SJCRH30 (cell line): ENCODE data around the gene GH1. TPM values are rescaled to one million over a fixed set of nuclear protein-coding genes. Genes with fewer than 3 reads are reported as not detected.
"Not testable (repeated sequence)": the region's sequence is repeated elsewhere in the genome, so short reads cannot be mapped to it uniquely, and the experiment has no call there.

Source experiments
- DNase-seq, 2 experiments: peaks; one replicate each; pipeline ENCODE4 v3.0.0-alpha.2; 2015 to 2020
- H3K27ac ChIP-seq: fragments of 250-450 bp; sonication (Bioruptor Pico); 2 replicates; pipeline ENCODE4 v1.5.1; 2020; ENCODE audit warnings: mild to moderate bottlenecking, moderate library complexity
- H3K27me3 ChIP-seq: fragments of 250-450 bp; sonication (Bioruptor Pico); 2 replicates; pipeline ENCODE4 v1.5.1; 2020; ENCODE audit warnings: mild to moderate bottlenecking, moderate library complexity
- H3K36me3 ChIP-seq: fragments of 250-450 bp; sonication (Bioruptor Pico); 2 replicates; pipeline ENCODE4 v1.5.1; 2020; ENCODE audit warnings: mild to moderate bottlenecking, moderate library complexity
- H3K4me1 ChIP-seq: fragments of 250-450 bp; sonication (Bioruptor Pico); 2 replicates; pipeline ENCODE4 v1.5.1; 2020; ENCODE audit warnings: mild to moderate bottlenecking, moderate library complexity
- H3K4me3 ChIP-seq: fragments of 250-450 bp; sonication (Bioruptor Pico); 2 replicates; pipeline ENCODE4 v1.5.1; 2020; ENCODE audit warnings: mild to moderate bottlenecking, moderate library complexity
- H3K9me3 ChIP-seq: fragments of 250-450 bp; sonication (Bioruptor Pico); replicated peaks from 2 replicates; pipeline ENCODE4 v1.5.1; 2020; ENCODE audit warnings: mild to moderate bottlenecking, moderate library complexity
- total RNA-seq: library from RNA; depleted of rRNA; stranded (reverse); fragments of >200 nt; shearing (Covaris generic); gene quantifications from 2 replicates; pipeline ENCODE4 v1.2.3, GENCODE V29; 2014

GH1 gene
- total RNA-seq, 1 experiment from 2014 or later = not detected

DNA sequence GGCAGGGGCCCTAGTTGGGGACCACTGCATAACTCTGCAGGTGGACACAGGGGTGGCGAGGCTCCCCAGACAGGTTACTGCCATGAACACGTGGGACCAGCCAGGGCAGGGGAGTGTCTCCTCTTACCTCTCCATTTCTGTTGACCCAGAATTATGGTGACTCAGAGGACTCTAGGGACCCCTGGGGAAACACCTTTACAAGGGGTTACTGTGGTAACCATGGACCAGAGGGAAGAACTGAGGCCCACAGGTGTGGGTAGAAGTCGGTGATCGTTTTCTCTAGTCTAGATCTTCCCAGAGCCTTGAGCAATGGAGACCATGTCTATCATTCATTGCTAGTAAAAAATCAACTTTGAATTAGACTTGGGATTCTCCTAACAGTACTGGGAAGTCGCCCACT, 2.1 kb upstream of the GH1 start:
- not testable (repeated sequence) for DNase-seq, H3K27me3 ChIP-seq, H3K9me3 ChIP-seq, H3K27ac ChIP-seq, H3K4me3 ChIP-seq, H3K4me1 ChIP-seq, H3K36me3 ChIP-seq

GRCh38 chr17:63920050-63920449, 1.4 kb upstream of the GH1 start:
- not testable (repeated sequence) for H3K4me3 ChIP-seq, H3K4me1 ChIP-seq, H3K27ac ChIP-seq, H3K9me3 ChIP-seq, H3K36me3 ChIP-seq, DNase-seq, H3K27me3 ChIP-seq

- peak; percentile 56 to 84 for DNase-seq
- Histone ChIP-seq H3K4me1 (no peaks in the 10 kb centered on the region), H3K9me3 (no peaks in the 10 kb centered on the region), H3K27me3 (no peaks in the 10 kb centered on the region), H3K36me3 (no peaks in the 10 kb centered on the region), H3K4me3 (no peak overlapping the region), H3K27ac (no peak overlapping the region)
Measured at GRCh38 chr17:63919311-63919723, 678 bp upstream of the GH1 start.

DNA sequence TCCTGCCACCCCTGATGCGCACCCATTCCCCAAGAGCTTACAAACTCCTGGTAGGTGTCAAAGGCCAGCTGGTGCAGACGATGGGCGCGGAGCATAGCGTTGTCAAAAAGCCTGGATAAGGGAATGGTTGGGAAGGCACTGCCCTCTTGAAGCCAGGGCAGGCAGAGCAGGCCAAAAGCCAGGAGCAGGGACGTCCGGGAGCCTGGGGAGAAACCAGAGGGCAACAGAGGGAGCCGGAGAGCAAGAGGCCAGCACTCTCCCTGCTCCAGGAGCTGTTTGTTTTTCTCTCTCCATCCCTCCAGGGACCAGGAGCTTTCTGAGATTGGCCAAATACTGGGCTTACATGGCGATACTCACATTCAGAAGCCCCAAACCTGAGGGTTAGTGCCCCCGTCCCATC, 334 bp downstream of the GH1 start:
- H3K27me3 ChIP-seq = no peaks in the 10 kb centered on the region
- H3K4me3 ChIP-seq = no peak overlapping the region
- no peaks in the 10 kb centered on the region for H3K36me3 ChIP-seq
- H3K4me1 ChIP-seq = no peaks in the 10 kb centered on the region
- H3K27ac ChIP-seq = no peak overlapping the region
- DNase-seq = no peak
- no peaks in the 10 kb centered on the region for H3K9me3 ChIP-seq

GRCh38 chr17:63917646-63918045, 993 bp downstream of the GH1 start:
- no peaks in the 10 kb centered on the region for H3K36me3 ChIP-seq
- no peaks in the 10 kb centered on the region for H3K27me3 ChIP-seq
- no peak for DNase-seq
- H3K4me3 ChIP-seq = no peak overlapping the region
- H3K27ac ChIP-seq = no peak overlapping the region
- no peaks in the 10 kb centered on the region for H3K4me1 ChIP-seq
- H3K9me3 ChIP-seq = no peaks in the 10 kb centered on the region

- H3K9me3 ChIP-seq, H3K4me3 ChIP-seq, DNase-seq, H3K27ac ChIP-seq, H3K4me1 ChIP-seq, H3K36me3 ChIP-seq, H3K27me3 ChIP-seq: not testable (repeated sequence)
Measured at GRCh38 chr17:63917206-63917605, 1.4 kb downstream of the GH1 start.

- Histone ChIP-seq H3K4me1 (no peaks in the 10 kb centered on the region), H3K36me3 (no peaks in the 10 kb centered on the region), H3K27me3 (no peaks in the 10 kb centered on the region; the same call in 1 of the 2 replicates), H3K27ac (no peak overlapping the region), H3K9me3 (no peaks in the 10 kb centered on the region), H3K4me3 (no peak overlapping the region)
- DNase-seq = no peak
Measured at GRCh38 chr17:63916566-63917185, 2.0 kb downstream of the GH1 start.

DNA sequence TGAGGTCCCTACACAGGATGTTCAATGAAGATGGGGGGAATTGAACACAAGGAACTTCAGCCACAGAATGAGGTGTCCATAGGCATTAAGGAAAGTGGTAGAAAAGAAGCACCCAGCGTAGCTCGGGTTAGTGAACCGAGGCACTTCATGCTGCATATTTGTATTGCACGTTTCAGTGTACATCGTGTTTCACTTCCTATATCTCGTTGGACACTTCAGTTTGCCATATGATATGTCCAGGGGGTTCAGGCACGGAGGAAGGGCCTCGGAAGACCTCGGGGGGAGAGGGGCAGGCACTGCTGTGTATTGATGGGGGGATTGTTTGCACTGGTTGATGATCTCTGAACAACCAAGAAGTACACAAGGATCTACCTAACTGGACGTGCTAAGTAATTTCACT, 2.9 kb downstream of the GH1 start:
- H3K27ac ChIP-seq, H3K9me3 ChIP-seq, H3K36me3 ChIP-seq, DNase-seq, H3K4me3 ChIP-seq, H3K4me1 ChIP-seq, H3K27me3 ChIP-seq: not testable (repeated sequence)

DNA sequence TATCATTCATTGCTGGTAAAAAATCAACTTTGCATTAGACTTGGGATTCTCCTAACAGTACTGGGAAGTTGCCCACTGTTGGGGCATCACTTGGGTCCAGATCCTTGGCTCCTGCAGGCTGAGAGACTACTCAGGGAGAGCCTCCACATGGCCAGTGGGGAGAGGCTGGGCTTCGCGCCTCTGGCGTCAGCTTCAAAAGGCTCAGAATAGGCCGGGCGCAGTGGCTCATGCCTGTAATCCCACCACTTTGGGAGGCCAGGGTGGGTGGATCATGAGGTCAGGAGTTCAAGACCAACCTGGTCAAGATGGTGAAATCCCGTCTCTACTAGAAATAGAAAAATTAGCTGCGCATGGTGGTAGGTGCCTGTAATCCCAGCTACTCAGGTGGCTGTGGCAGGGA, 4.2 kb downstream of the GH1 start:
- Histone ChIP-seq H3K27ac (no peak overlapping the region), H3K9me3 (no peaks in the 10 kb centered on the region), H3K36me3 (no peaks in the 10 kb centered on the region), H3K4me1 (no peaks in the 10 kb centered on the region), H3K4me3 (no peak overlapping the region), H3K27me3 (no peaks in the 10 kb centered on the region; the same call in 1 of the 2 replicates)
- no peak for DNase-seq

- Histone ChIP-seq H3K27ac (no peak overlapping the region), H3K9me3 (no peaks in the 10 kb centered on the region), H3K27me3 (no peaks in the 10 kb centered on the region; the same call in 1 of the 2 replicates), H3K4me1 (0 out of 2 replicates have a peak, but pooled peaks cover 2% of the 10 kb centered on the region), H3K4me3 (no peak overlapping the region), H3K36me3 (no peaks in the 10 kb centered on the region)
- DNase-seq = peak; percentile 24 to 63
Measured at GRCh38 chr17:63911657-63912100, 7.0 kb downstream of the GH1 start.

DNA sequence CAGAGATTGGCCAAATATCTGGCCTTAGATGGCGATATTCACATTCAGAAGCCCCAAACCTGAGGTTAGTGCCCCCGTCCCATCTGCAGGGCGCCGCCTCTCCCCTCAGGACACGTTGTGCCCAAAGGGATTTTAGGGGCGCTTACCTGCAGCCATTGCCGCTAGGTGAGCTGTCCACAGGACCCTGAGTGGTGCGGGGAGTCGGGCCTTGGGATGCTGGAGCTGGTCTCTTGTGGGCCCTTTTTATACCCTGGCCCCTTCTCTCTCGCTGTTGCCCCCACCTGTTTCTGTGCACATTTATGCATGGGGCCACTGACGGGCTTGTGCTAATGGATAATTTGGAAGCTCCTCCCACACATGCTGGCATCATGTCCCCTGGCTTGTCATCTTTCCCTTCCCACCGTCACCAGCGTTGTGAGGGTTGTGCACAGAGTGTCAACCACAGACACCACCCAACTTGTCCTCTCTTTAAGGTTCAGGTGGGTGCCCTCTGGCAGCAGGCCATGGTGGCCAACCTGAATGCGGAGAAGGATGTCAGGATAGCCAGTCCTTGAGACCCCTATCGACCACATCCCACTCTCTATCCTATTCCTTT, 7.5 kb downstream of the GH1 start, which contains the start of gene CSHL1:
Gene CSHL1, minus strand, starts transcription at position 218 of the 595 bp plus-strand sequence. Its CDS starts 62 bp downstream, at position 156.
- H3K4me3 ChIP-seq = no peak within 1 kb of the TSS
- DNase-seq = no peak
- H3K4me1 ChIP-seq = 0 out of 2 replicates have a peak, but pooled peaks cover 2% of the 10 kb centered on the region
- no peaks in the 10 kb centered on the region for H3K36me3 ChIP-seq
- no peaks in the 10 kb centered on the region for H3K9me3 ChIP-seq
- H3K27ac ChIP-seq = no peak within 1 kb of the TSS
- H3K27me3 ChIP-seq = no peaks in the 10 kb centered on the region; the same call in 1 of the 2 replicates

GRCh38 chr17:63910096-63910495, 8.5 kb downstream of the GH1 start:
- no peaks in the 10 kb centered on the region for H3K9me3 ChIP-seq
- H3K4me1 ChIP-seq = 0 out of 2 replicates have a peak, but pooled peaks cover 2% of the 10 kb centered on the region
- no peaks in the 10 kb centered on the region; the same call in 1 of the 2 replicates for H3K27me3 ChIP-seq
- no peak overlapping the region for H3K4me3 ChIP-seq
- no peaks in the 10 kb centered on the region for H3K36me3 ChIP-seq
- H3K27ac ChIP-seq = no peak overlapping the region
- DNase-seq = no peak

DNA sequence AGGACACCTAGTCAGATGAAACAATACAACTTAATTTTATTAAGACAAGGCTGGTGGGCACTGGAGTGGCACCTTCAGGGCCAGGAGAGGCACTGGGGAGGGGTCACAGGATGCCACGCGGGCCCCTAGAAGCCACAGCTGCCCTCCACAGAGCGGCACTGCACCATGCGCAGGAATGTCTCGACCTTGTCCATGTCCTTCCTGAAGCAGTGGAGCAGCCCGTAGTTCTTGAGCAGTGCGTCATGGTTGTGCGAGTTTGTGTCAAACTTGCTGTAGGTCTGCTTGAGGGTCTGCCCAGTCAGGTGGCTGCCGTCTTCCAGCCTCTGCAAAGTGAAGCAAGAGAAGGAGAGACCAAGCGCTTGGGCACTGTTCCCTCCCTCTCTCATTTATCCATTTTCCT, 9.1 kb downstream of the GH1 start:
- not testable (repeated sequence) for H3K4me1 ChIP-seq, DNase-seq, H3K4me3 ChIP-seq, H3K36me3 ChIP-seq, H3K9me3 ChIP-seq, H3K27me3 ChIP-seq, H3K27ac ChIP-seq

GRCh38 chr17:63907161-63907778, 11.4 kb downstream of the GH1 start:
- not testable (repeated sequence) for H3K4me1 ChIP-seq, H3K4me3 ChIP-seq, H3K27me3 ChIP-seq, H3K9me3 ChIP-seq, H3K27ac ChIP-seq, H3K36me3 ChIP-seq
- peak; percentile 44 to 61 for DNase-seq

DNA sequence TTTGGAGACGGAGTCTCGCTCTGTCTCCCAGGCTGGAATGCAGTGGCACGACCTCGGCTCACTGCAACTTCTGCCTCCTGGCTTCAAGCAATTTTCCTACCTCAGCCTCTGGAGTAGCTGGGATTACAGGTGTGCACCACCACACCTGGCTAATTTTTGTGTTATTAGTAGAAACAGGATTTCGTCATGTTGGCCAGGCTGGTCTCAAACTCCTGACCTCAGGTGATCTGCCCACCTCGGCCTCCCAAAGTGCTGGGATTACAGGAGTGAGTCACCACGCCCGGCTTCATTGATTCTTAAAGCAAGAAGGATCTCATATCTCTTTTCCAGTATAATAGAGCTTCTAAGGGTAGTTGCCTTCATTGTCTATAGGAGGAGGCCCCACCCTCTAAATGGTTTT, 13.8 kb downstream of the GH1 start:
- H3K27ac ChIP-seq, H3K27me3 ChIP-seq, H3K4me1 ChIP-seq, H3K36me3 ChIP-seq, H3K4me3 ChIP-seq, DNase-seq, H3K9me3 ChIP-seq: not testable (repeated sequence)
